ENCODE results near the gene GABRB3.
"Not testable (repeated sequence)": the region's sequence is repeated elsewhere in the genome, so short reads cannot be mapped to it uniquely, and the experiment has no call there.

The GABRB3 gene

GRCh38 chr15:26736502-26737248, 36.2 kb downstream of the GABRB3 start:
- DNase-seq (ENCODE audit: low read depth in 2 of 2): no peak

DNA sequence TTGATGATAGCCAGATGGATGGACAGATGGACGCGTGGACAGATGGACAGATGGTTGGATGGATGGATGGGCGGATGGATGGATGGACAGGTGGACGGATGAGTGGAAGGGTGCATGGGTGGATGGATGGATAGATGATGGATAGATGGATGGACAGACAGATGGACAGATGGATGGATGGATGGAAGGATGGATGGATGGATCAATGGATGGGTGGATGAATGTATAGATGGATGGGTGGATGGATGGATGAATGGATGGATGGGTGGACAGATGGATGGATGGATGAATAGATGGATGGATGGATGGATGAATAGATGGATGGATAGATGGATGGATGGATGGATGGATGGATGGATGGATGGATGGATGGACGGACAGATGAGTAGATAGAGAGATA, 40.9 kb downstream of the GABRB3 start:
- no peak for DNase-seq (ENCODE audit: low read depth in 2 of 2)

DNA sequence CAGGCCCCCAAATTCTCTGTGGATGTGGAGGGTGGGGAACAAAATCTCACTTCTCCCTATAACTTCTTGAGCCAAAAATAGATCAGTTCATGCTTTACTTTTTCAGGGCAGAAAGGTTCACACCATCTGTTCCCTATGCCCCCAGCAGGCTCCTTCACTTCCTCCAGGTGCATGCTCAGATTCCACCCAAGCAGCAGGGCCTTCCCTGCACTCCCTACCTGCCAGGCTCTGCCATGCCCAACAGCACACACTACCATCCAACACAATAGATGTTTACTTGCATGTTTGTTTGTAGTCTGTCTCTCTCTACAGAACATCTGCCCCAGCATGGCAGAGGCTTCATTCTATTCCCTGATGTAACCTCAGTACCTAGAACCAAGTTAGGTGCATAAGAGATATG, 43.3 kb downstream of the GABRB3 start:
- DNase-seq (ENCODE audit: low read depth in 2 of 2): no peak

DNA sequence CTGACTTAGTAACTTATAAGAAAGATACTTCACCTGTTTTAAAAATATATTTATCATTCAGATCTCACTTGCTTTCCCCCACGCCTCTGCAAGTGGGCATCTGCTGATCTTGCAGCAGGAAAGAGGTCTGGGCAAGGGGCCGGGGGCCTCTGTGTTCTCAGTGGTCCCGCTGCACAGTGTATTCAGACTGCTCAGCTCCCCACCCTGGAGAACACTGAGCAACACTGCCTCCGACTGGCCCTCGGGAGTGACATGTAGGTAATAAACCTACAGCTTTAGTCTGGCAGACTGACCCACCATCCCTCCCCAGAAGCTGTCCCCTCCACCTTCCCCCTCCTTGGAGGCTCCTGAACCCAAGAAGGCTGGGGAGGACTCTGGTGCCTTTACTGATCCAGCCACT, 43.8 kb downstream of the GABRB3 start:
- DNase-seq (ENCODE audit: low read depth in 2 of 2): no peak

GRCh38 chr15:26724381-26725150, 48.3 kb downstream of the GABRB3 start:
- DNase-seq (ENCODE audit: low read depth in 2 of 2): no peak

GRCh38 chr15:26722621-26723160, 50.2 kb downstream of the GABRB3 start:
- DNase-seq (ENCODE audit: low read depth in 2 of 2): no peak

GRCh38 chr15:26721232-26721967, 51.5 kb downstream of the GABRB3 start:
- no peak for DNase-seq (ENCODE audit: low read depth in 2 of 2)

GRCh38 chr15:26720546-26720945, 52.3 kb downstream of the GABRB3 start:
- DNase-seq (ENCODE audit: low read depth in 2 of 2): no peak

- DNase-seq (ENCODE audit: low read depth in 2 of 2): not testable (repeated sequence)
Measured at GRCh38 chr15:26719866-26720265, 53.0 kb downstream of the GABRB3 start.

- no peak for DNase-seq (ENCODE audit: low read depth in 2 of 2)
Measured at GRCh38 chr15:26716069-26716468, 56.8 kb downstream of the GABRB3 start.

- no peak for DNase-seq (ENCODE audit: low read depth in 2 of 2)
Measured at GRCh38 chr15:26713498-26713897, 59.4 kb downstream of the GABRB3 start.

GRCh38 chr15:26712335-26712734, 60.5 kb downstream of the GABRB3 start:
- no peak for DNase-seq (ENCODE audit: low read depth in 2 of 2)

DNA sequence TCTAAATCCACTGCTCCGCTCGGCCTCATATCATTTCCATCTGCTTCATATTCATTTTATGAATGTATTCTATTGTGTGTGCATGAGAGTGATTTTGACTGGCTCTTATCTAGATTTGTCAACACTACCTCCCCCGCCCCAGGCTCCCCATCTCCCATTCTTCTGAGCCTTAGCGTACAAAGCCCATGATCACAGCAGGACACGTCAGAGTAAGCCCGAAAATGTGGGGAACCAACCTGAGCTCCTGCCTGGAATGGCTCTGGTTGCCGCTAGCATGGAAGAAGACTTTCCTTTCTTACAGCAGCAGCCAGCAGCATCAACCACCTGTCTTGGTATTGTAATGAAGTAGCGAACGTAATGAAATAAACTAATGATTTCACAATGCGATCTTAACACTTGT, 61.4 kb downstream of the GABRB3 start:
- DNase-seq (ENCODE audit: low read depth in 2 of 2): no peak

GRCh38 chr15:26702381-26702780, 70.5 kb downstream of the GABRB3 start:
- no peak for DNase-seq (ENCODE audit: low read depth in 2 of 2)

DNA sequence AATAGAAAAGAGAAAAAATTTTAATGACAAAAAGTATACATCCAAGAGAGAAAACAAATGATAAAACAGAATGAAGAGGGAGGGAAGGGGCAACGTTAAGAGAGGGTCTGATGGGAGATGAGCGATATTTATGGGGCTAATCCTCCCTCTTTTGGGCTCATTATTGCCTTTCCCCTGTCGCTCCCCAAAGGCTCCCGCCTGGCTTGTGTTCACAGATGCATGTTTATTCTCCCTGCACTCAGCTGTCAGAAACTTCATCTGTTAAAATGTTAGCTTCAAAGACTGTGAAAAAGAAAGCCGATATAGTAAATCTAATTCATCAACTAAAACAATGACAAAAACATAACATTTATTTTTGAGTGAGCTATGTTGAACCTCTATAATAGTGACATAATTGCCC, 74.3 kb downstream of the GABRB3 start:
- no peak for DNase-seq (ENCODE audit: low read depth in 2 of 2)

- DNase-seq (ENCODE audit: low read depth in 2 of 2): no peak
Measured at GRCh38 chr15:26697913-26698312, 75.0 kb downstream of the GABRB3 start.

- DNase-seq (ENCODE audit: low read depth in 2 of 2): no peak
Measured at GRCh38 chr15:26691249-26691648, 81.6 kb downstream of the GABRB3 start.

GRCh38 chr15:26690778-26691177, 82.1 kb downstream of the GABRB3 start:
- no peak for DNase-seq (ENCODE audit: low read depth in 2 of 2)

- DNase-seq (ENCODE audit: low read depth in 2 of 2): no peak
Measured at GRCh38 chr15:26689462-26689861, 83.4 kb downstream of the GABRB3 start.

DNA sequence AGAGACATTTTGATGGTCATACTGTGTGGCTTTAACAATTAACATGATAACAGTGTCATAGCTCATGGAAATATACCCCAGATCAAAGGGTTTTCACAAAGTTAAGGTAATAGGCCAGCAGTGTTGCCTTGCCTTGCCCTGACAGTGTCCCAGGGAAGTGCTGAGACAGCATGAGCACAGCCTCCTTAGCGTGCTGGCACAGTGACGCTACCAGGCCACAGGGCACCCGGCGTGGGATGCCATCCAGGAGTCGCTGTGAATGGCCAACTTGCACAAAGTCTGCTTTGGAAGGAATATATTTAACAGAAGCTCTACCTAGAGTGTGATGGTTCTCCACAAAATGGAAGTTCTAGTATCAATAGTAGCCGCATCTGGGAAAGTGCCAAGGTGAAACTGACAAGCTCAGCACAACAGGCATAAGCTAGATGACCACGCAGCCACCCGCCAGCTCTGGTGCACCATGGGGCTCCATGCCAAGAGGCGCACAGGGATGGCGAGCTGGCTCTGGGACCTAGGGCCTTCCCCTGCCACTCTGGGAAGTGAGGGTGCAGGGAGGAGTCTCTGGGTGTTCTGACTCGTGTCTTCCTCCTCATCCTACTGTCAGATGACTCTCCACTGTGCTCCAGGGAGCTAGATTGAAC, 86.2 kb downstream of the GABRB3 start:
- DNase-seq (ENCODE audit: low read depth in 2 of 2): no peak

DNA sequence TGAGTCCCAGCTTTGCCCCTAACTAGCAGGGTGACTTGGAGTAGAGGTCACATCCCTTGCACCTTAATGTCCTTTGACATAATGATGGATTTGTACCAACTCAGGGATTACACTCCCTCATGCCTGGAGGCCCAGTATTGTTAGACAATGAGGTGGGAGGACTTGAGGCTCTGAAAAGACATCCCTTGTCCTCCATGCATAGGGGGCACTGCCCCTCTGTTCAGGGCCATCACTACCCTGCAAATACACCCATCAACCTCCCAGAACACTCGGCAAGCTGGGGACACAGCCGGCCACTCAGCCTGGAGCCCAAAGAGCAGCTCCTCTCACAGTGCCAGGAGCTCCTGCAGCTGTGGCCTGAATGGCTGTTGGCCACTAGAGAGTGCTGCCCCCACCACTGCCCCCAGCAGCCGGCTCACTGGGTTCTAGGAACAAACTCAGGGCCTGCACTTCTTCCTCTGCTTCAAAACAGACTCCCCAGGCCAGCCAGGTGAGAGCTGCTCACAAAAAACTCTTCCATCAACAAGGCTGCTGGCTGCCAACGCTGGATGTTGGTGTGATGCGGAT, 90.2 kb downstream of the GABRB3 start:
- no peak for DNase-seq (ENCODE audit: low read depth in 2 of 2)

DNA sequence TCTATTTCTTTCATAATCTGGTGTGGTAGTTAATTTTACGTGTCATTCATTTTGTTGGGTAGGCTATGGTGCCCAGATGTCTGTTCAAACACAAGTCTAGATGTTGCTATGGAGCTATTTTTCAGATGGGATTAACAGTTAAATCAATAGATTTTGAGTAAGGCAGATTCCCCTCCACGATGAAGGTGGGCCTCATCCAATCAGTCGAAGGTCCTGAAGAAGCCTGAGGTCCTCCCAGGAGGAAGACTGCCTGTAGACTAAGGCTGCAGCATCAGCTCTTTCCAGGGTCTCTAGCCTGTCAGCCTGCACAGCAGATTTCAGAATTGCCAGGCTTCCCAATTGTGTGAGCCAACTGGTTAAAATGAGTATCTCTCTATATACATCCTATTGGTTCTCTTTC, 92.9 kb downstream of the GABRB3 start:
- no peak for DNase-seq (ENCODE audit: low read depth in 2 of 2)

Data from stimulated activated CD8-positive, alpha-beta memory T cell treated with anti-CD3 and anti-CD28 coated beads, Interleukin-2, amount 100 ng/mL, for 48 hours (primary cell).